Activated T-helper 1 cell treated with anti-CD3 and anti-CD28 coated beads, Interleukin-2, amount 50 U/mL, for 16 hours (primary cell): Measurements from ENCODE around the gene CKAP4.
"Not testable (repeated sequence)": the region's sequence is repeated elsewhere in the genome, so short reads cannot be mapped to it uniquely, and the experiment has no call there.

Source experiments
- DNase-seq, 2 donors: peaks; one replicate each; pipeline ENCODE4 v3.0.0-alpha.2; 2020; ENCODE audit warnings: low read depth in 1 of 2, low spot score in 1 of 2

The CKAP4 gene, protein sequence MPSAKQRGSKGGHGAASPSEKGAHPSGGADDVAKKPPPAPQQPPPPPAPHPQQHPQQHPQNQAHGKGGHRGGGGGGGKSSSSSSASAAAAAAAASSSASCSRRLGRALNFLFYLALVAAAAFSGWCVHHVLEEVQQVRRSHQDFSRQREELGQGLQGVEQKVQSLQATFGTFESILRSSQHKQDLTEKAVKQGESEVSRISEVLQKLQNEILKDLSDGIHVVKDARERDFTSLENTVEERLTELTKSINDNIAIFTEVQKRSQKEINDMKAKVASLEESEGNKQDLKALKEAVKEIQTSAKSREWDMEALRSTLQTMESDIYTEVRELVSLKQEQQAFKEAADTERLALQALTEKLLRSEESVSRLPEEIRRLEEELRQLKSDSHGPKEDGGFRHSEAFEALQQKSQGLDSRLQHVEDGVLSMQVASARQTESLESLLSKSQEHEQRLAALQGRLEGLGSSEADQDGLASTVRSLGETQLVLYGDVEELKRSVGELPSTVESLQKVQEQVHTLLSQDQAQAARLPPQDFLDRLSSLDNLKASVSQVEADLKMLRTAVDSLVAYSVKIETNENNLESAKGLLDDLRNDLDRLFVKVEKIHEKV

DNA sequence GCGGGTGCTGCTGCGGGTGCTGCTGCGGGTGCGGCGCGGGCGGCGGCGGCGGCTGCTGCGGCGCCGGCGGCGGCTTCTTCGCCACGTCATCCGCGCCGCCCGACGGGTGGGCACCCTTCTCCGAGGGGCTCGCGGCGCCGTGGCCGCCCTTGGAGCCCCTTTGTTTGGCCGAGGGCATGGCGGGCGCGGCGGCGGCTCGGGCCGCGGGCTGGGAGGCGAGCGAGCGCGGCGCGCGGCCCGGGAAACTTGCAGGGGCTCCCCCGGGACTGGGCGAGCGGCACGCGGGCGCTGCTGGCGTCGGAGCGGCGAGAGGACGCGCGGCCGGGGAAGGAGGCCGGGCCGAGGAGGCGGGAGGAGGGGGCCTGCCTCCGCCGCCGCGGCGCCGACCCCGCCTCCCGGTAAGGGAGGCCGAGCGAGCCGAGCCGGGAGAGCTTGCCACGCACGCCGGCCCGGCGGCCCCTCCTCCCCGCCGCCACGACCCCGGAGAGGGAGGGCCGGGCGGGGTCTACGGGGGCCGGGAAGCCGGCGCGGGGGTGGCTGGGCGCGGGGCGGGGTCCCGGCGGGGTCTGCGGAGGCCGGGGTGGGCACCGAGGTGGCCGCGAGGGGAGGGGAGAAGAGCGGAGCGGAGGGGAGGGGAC lies at the start of gene CKAP4:
CKAP4 (minus strand) TSS at position 347 of the 638 bp plus-strand sequence; CDS start at position 178, 169 bp downstream.
- DNase-seq: peak; percentile 22 to 57

DNA sequence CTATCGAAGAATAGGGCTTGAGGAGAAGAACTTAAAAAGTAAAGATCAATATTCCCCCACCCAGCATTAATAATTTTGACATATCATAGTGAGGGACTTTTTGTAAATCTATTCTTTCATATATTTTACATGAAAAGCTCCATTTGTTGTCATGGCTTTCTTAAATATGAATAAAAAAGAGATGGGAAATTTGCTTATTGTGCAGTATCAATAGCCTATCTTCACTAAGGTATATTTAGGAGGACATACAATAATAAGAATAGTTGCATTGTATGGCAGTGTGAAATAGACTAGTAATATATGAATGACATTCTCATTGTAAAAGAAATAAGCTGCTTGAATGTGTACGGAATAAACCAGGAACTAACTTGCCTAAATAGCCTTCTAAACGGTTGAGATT lies 49.3 kb upstream of the CKAP4 start:
- no peak for DNase-seq

DNA sequence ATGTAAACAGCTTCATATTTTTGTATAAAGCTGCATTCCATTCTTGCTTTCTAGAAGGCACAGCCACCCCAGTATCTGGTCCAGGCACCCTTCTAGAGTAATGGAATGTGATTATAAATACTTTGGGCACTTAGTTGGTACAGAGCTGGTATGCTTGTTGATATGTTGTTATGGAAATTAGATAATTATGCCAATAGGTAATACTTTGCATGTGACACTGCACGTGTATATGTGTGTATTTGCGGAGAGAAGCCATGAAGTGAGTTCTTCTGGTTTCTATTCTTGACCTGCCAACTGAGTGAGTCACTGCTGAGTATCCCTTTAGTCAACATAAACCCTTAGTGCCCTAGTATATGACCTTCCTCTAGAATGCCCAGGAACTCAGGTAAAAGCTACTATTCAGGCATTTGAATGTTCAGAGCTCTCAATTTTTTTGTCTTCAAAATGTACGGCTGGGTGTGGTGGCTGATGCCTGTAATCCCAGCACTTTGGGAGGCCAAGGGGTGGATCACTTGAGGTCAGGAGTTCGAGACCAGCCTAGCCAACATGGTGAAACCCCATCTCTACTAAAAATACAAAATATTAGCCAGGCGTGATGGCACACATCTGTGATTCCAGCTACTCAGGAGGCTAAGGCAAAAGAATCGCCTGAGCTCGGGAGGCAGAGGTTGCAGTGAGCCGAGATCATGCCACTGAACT lies 48.5 kb upstream of the CKAP4 start:
- no peak for DNase-seq

DNA sequence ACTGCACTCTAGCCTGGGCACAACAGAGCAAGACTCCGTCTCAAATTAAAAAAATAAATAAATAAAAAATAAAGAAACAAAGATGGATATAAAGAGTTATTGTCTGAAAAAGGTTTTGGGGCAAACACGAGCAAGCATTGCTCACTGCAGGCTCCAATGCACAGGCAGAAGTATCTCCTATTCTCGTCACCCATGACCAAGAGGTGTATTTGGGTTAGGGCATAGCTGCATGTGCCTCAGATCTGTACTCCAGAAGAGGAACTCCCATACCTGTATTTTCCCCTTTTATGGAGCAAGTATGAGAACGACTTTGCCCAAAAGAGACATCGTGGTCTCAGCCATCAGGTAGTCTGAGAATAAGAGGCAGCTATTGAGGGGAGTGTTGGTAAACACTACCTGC lies 44.5 kb upstream of the CKAP4 start:
- no peak for DNase-seq

DNA sequence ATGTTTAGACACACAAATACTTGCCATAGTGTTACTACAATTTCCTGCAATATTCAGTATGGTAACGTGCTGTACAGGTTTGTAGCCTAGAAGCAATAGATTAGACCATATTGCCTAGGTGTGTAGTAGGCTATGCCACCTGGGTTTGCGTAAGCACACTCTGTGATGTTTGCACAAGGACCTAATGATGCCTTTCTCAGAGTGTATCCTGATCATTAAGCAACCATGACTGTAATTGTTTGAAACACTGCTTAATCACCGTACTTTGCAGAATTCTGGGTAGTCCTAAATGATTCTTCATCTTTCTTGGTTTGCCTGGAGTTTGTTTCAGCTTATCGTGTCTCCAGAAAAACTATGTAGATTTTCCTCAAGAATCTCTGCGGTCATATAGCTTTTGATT lies 43.5 kb upstream of the CKAP4 start:
- DNase-seq: no peak

DNA sequence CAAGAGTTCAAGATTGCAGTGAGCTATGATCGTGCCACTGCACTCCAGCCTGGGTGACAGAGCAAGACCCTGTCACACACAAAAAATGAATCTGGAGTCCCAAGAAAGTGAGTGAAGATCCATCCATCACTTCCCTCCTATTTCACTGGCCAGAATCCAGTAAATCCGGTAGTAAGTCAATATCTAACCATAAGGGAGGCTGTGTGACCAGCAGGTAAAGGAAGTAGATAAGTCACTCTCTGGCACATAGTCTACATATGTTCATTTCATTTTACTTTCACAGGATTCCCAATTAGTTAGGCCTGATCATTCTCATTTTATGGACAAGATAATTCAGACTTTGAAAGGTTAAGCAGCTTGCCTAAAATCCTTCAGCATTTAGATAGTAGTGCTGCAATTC lies 42.8 kb upstream of the CKAP4 start:
- DNase-seq: no peak

DNA sequence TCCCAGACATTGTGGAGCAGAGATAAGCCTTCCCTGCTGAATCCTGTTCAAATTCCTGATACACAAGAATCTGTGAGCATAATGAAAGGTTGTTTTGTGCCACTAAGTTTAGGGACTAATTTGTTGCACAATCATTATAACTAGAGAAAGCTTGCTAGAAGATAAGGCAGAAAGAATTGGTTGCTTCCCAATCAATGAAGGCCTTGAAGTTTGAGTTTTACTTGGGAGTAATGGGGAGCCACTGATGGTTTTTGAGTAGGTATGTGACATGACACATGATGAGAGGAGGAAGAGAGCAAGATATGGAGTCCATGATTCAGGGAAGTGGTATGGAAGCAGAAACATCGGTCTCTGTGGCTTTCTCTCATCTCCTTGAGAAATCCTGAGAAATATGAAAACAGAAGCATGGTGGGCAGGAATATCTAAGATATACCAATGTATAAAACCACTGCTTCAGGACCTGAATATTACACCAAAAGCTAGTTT lies 41.4 kb upstream of the CKAP4 start:
- DNase-seq: no peak

DNA sequence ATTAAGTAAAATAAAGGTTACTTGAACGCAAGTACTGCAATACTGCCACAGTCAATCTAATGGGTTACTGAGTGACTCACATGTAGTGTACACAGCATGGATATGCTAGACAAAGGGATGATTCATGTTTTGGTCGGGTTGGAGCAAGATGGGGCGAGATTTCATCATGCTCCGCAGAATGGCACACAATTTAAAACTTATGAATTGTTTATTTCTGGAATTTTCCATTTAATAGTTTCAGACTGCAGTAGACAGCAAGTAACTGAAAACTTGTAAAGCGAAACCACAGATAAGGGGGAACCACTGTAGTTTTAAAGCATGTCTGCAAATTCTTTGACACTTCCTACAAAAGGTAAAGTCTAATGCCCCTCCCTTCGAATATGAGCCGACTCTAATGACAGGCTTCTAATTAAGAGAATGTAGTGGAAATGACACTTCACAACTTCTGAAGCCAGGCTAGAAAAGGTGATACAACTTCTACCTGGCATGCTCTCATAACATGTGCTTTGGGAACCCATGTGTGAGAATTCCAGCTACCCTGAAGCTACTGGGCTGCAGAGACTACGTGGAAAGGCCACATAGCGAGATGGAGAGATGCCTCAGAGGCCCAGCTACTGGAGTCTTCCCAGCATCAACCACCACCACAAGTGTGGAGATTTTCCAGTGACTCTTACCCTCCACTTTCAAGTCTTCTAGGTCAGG lies 40.8 kb upstream of the CKAP4 start:
- DNase-seq: peak in 1 of 2 donors; percentile 9

DNA sequence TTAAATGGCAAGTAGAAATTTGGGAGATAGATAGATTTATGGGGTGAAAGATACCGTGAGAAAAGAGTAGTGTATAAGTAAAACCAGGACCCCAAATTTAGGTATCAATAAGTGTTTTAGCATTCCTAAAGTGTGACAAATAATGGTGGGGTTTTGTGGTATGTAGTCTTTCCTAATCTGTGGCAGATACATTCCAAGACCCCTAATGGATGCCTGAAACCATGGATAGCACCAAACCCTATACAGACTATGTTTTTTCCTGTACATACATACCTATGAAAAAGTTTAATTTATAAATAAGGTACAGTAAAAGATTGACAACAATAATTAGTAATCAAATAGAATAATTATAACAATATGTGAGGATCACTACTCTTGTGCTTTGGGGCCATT lies 40.3 kb upstream of the CKAP4 start:
- no peak for DNase-seq

DNA sequence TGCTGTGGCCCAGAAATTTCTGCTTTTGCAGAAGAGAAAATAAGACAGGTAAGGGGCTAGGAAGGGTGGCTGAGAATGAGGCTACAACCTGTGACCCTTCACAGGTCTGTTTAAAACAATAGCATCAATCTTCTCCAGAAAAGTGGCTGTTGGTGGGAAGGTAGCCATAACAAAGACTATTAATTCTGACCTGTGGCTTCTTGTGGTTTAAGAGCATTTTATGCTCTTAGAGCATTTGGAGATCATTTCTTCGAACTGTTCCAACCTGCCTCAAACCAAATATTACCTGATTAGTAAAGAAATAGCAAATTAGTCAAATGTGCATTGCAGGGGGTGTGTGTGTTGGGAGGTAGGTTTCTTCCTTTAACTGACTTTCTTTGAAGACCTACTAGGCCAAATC lies 39.5 kb upstream of the CKAP4 start:
- DNase-seq: no peak

DNA sequence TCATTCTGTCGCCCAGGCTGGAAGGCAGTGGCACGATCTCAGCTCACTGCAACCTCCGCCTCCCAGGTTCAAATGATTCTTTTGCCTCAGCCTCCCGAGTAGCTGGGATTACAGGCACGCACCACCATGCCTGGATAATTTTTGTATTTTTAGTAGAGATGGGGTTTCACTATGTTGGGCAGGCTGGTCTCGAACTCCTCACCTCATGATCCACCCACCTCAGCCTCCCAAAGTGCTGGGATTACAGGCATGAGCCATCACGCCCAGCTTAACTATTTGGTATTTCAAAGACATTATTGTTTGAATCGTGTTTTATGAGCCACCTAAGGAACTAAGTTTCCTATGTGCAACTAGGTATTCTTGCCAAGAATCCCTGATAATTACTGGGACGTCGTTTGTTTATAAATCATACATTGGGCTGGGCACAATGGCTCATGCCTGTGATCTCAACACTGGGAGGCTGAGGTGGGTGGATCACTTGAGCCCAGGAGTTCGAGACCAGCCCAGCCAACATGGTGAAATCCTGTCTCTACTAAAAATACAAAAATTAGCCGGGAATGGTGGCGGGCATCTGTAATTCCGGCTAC lies 38.8 kb upstream of the CKAP4 start:
- not testable (repeated sequence) for DNase-seq

DNA sequence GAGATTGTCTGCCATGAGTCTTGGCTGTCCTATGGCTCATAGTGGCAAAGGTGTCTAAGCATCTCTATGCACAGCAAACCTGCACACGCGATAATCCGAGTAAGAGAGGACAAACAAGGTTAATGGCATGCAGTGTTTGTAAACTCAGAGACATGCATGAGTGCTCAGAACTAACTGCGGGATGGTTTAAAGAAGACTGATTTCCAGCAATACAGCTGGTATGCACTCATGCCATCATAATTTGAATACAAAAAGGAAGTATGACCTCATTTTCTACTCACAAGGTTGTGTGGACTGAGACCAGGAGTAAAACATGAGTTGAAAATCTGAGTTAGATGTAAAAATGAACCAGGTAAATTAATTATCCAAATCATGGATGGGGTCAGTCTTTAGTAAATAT lies 38.2 kb upstream of the CKAP4 start:
- DNase-seq: no peak

DNA sequence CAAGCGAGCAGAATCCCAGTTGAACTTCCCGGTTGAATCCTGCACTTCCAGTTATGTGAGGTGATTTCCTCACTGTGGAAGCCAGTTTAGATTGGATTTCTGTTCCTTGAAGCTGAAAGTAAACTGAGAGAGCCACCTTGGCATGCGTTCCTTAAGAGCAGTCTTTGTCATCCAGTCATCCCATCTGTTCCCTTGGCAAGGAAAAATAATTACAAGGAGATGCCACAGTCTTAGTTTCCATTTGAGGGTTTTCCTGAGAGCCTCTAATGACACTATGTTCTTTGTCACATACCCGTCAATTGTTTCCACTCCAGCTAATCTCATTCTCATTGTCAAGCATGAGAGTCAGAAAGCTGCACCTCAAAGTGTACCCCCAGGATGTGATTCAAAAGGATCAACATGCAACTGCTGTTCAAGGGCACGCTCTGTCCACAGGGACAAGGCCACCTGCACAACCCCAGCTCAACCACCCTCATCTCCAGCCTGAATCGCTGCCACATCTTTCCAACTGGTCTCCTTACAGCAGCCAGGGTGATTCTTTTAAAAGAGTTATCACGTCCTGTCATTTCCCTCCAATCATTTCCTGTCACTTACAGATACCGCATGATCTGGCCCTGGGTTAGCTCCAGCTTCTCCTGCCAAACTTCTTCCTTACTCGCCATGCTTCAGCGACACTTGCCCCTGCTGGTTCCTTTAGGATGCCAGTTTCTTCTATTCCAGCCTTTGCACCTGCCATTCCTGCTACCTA lies 36.7 kb upstream of the CKAP4 start:
- DNase-seq: no peak

DNA sequence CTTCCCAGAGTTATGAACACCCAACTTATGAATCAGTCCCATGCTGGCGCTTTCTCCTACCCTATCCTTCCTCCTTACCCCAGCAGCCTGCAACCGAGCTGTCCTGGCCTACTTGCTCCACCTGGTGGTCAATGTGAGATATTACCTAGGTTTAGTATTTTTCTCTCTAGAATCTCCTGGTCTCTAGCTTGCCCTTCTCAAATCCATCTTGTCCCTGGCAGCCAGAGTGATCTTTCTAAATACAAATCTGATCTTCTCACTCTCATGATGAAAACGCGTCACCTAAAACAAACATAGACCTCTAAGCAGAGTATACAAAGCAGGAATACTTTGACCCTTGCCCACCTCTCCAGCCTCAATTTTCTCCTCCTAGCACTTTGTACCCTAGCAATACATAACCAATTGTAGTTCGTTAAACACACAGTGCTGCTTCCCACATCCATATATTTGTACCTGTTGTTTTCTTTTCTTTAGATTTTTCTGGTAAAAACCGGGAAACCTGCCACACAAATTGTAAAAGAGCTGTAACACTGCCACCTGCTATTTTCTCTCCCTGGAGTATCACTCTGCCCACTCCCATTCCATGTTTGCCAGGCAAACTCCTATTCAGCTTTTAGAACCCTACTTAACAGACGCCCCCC lies 34.8 kb upstream of the CKAP4 start:
- DNase-seq: peak in 1 of 2 donors; percentile 7

DNA sequence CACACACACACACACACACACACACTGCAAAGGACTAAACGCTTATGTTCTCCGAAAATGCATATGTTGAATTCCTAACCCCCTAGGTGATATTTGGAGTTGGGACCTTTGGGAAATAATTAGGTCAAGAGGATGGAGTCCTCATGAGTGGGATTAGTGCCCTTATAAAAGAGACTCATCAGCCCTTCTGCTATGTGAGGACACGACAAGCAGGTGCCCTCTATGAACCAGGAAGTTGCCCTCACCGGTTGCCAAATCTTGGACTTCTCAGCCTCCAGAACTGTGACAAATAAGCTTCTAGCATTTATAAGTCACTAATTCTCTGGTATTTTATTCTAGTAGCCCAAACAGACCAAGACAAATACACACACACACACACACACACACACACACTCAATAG lies 34.0 kb upstream of the CKAP4 start:
- no peak for DNase-seq

DNA sequence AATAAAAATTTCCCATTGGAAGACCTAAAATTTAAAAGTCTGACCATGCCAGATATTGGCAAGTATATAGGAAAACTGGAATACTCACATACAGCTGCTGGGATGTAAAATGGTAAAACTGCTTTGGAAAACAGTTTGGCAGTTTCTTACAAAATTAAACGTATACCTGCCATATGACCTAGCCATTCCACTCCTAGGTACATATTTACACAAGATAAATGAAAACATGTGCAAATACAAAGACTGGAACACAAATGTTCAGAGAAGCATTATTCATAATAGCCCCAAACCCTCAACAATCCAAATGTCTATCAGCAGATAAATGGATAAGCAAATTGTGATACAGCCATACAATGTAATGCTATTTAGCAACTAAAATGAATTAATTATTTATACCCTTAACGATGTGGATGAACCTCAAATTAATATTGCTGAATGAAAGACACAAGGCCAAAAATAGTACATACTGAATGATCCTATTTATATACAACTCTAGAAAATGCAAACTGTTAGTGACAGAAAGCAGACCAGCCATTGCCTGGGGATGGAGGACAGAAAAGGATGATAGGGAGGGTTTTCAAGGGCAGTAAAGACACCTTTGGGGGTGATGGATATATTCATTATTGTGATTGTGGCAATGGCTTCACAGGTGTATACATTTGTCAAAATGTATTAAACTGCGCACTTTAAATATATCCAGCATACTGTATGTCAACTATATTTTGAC lies 33.4 kb upstream of the CKAP4 start:
- DNase-seq: no peak

DNA sequence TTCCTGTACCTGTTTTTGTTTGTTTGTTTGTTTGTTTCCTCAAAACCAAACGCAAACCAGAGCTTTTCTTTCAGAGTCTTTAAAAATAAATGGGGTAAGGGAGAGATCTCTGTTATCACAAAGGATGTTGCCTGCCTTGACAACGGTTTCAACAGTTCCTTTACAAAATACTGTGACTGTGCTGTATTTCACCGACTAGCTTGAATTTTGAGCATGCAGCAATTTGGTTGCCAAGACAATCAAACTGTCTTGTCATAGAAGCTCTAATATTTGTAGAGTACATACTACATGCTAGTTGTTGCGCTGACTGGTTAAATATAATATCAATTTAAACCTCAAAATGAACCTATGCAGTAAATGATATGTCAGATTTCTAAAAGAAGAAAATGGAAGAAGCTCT lies 32.3 kb upstream of the CKAP4 start:
- no peak for DNase-seq

DNA sequence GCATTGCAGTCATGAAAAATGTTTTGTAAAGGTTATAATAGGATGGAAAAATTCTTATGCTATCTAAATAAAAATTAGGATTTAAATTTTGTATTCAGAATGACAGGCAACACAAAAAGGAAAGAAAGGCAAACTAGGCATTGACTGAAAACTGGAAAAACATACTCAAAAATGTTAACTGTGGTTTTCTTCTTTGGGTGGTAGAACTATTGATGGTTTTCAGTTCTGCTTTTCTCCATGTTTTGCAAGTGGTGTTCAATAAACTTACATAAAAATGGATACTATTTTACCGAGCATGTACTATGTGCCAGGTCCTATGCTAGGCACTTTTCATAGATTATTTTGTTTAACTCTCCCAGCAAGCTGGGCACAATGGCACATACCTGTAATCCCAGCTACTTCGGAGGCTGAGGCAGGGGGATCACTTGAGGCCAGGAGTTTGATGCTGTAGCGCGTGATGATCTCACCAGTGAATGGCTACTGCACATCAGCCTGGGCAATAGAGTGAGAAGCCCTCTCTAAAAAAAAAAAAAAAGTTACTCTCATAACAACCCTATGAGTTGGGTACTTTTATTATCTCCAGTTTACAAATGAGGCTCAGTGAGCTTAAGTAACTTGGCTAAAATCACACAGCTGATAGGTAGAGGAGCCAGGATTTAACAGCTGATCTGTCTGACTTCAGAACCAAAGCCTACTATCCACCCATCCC lies 28.4 kb upstream of the CKAP4 start:
- DNase-seq: no peak
